NT2/D1 (cell line): ENCODE data around the gene PLLP.

Source experiments
- YY1 ChIP-seq: IDR thresholded peaks from 2 replicates; pipeline ENCODE4 v1.6.1; 2011; ENCODE audit not compliant: insufficient read length, insufficient read depth
- ZNF274 ChIP-seq: IDR thresholded peaks from 2 replicates; pipeline ENCODE4 v1.6.1; 2011; ENCODE audit warnings: mild to moderate bottlenecking, low read depth, low read length

DNA sequence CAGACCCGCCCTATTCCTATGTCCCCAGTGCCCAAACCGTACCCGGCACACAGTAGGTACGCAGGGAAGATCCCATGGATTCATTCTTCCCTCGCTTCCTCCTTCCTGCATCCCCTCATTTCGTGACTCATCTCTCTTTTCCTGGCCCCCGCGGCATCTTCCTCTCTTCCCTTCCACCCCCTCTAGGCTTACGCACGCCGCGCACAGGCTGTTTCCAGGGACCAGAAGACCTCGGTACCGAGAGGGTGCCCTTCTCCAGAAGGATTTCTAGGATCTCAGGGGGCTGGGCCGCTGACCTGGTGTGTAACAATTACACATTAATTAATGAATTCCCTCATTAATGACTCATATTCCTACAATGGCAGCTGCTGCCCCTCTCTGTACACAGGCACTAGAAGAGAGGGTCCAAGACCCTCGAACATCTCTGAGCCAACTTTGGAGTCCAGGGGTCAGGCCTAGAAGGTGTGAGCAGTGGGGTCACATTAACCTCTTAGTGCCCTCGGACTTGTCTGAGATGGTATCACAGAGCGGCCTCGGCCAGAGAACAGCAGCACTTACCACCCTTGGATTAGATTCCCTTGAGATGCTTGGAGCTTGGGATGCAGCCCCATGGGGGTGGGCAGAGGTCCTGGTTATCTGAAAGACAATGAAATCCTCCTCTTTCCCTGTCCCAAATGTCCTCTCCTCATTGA lies 16.8 kb upstream of the PLLP start:
- TF ChIP-seq ZNF274 (no peak), YY1 (no peak)
